GM18951 (cell line): ENCODE results near the gene STK4.

Experiments used
- POLR2A ChIP-seq: IDR thresholded peaks from 4 replicates; pipeline ENCODE4 v1.6.1; 2011; ENCODE audit warnings: mild to moderate bottlenecking; ENCODE audit not compliant: insufficient read length, insufficient read depth; ENCODE audit errors: extremely low read depth
- in situ Hi-C: fragments of 300-500 bp; cut with MboI; formaldehyde crosslinking; loops from one replicate; pipeline ENCODE4 v1.12.0; 2022; ENCODE audit warnings: low sequenced_read_pairs, mixed read lengths, inconsistent platforms; ENCODE audit not compliant: unreplicated experiment

The STK4 gene

GRCh38 chr20:44941120-44941691 is 25.1 kb upstream of the STK4 start:
- TF ChIP-seq POLR2A, result no peak
- in situ Hi-C loops, result no loop called here

- no peak for TF ChIP-seq POLR2A
- in situ Hi-C loops, result no loop called here
Observed at GRCh38 chr20:44942264-44942973, 23.9 kb upstream of the STK4 start.

- in situ Hi-C loops, result no loop called here
- no peak for TF ChIP-seq POLR2A
Observed at GRCh38 chr20:44943828-44944227, 22.5 kb upstream of the STK4 start.

- in situ Hi-C loops, result no loop called here
- TF ChIP-seq POLR2A, result no peak
Observed at GRCh38 chr20:44945261-44945660, 21.1 kb upstream of the STK4 start.

GRCh38 chr20:44946271-44946852 is 19.9 kb upstream of the STK4 start:
- in situ Hi-C loops, result no loop called here
- no peak for TF ChIP-seq POLR2A

GRCh38 chr20:44948107-44948506 is 18.2 kb upstream of the STK4 start:
- TF ChIP-seq POLR2A, result no peak
- in situ Hi-C loops, result no loop called here

GRCh38 chr20:44948513-44948912 is 17.8 kb upstream of the STK4 start:
- TF ChIP-seq POLR2A, result no peak
- in situ Hi-C loops, result no loop called here

- in situ Hi-C loops, result no loop called here
- no peak for TF ChIP-seq POLR2A
Observed at GRCh38 chr20:44950368-44950767, 15.9 kb upstream of the STK4 start.

GRCh38 chr20:44952731-44953130 is 13.6 kb upstream of the STK4 start:
- in situ Hi-C loops, result no loop called here
- no peak for TF ChIP-seq POLR2A

- in situ Hi-C loops, result no loop called here
- TF ChIP-seq POLR2A, result no peak
Observed at GRCh38 chr20:44954211-44954610, 12.1 kb upstream of the STK4 start.

GRCh38 chr20:44955270-44955669 is 11.0 kb upstream of the STK4 start:
- in situ Hi-C loops, result no loop called here

GRCh38 chr20:44956410-44956809 is 9.9 kb upstream of the STK4 start:
- in situ Hi-C loops, result no loop called here
- TF ChIP-seq POLR2A, result no peak

More at GRCh38 chr20:44955270-44955669, 11.0 kb upstream of the STK4 start:
- TF ChIP-seq POLR2A, result no peak

GRCh38 chr20:44958276-44958675 is 8.0 kb upstream of the STK4 start:
- no peak for TF ChIP-seq POLR2A
- in situ Hi-C loops, result no loop called here

GRCh38 chr20:44959082-44959637 is 7.2 kb upstream of the STK4 start:
- in situ Hi-C loops, result no loop called here
- no peak for TF ChIP-seq POLR2A
